A549 treated with dexamethasone at 1 μM for 4 hours (cell line): ENCODE results near the gene LCP1. TPM values are rescaled to one million over a fixed set of nuclear protein-coding genes. Genes with fewer than 3 reads are reported as not detected.

ENCODE experiments used
- total RNA-seq: library from RNA; stranded (reverse); fragments of 200-300 nt; extraction: Qiagen RNA extraction; gene quantifications from 5 replicates; pipeline ENCODE4 v1.2.3, GENCODE V29; 2022

Gene LCP1, protein sequence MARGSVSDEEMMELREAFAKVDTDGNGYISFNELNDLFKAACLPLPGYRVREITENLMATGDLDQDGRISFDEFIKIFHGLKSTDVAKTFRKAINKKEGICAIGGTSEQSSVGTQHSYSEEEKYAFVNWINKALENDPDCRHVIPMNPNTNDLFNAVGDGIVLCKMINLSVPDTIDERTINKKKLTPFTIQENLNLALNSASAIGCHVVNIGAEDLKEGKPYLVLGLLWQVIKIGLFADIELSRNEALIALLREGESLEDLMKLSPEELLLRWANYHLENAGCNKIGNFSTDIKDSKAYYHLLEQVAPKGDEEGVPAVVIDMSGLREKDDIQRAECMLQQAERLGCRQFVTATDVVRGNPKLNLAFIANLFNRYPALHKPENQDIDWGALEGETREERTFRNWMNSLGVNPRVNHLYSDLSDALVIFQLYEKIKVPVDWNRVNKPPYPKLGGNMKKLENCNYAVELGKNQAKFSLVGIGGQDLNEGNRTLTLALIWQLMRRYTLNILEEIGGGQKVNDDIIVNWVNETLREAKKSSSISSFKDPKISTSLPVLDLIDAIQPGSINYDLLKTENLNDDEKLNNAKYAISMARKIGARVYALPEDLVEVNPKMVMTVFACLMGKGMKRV
- total RNA-seq = 0.13 to 0.30 TPM (median 0.15 TPM) in 5 replicates

GRCh38 chr13:46181840-46182490 is at the start of gene LCP1:
Gene LCP1 (minus strand): TSS chr13:46182177. CDS start chr13:46159662, 22,515 bp downstream.

GRCh38 chr13:46211483-46212351 is 29.7 kb upstream of the LCP1 start, which contains the start of gene LRRC63:
Gene LRRC63 (plus strand): TSS chr13:46211928. CDS start chr13:46213035, 1,107 bp downstream.

DNA sequence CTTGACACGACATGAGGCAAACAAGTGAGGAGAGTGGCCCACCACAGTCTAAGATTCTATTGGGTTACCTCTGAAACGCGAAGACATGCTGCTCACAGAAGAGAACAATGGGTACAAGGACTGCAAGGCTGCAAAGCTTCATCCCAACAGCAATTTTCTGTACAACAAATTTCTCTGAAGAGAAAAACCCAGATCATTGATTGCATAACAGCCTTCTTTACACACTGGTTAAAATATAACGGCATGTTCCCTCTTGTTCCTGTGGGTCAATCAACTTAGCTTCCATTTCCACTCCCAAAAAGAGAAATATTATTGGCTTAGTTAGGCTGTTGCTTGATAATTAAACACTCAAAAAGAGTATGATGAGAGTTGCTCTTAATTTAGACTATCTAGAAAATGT is 77.1 kb downstream of the LCP1 start, which contains the start of gene CPB2:
Gene CPB2, minus strand, starts transcription at position 166 of the 400 bp plus-strand sequence. Its CDS starts 24 bp downstream, at position 142.

Other genes with a start within 250 kb of the LCP1 start
- gene ZC3H13, start 129.4 kb downstream of the LCP1 start, total RNA-seq = 13.7 to 21.2 TPM (median 17.9 TPM) in 5 replicates
- gene CPB2, start 77.1 kb downstream of the LCP1 start, total RNA-seq = 0.06 to 0.11 TPM (median 0.08 TPM) in 3 of 5 replicates, not detected in the others
- gene LRRC63, start 29.8 kb upstream of the LCP1 start, total RNA-seq = not detected in 5 replicates
- gene RUBCNL, start 205.1 kb upstream of the LCP1 start, total RNA-seq = 0.15 to 0.24 TPM (median 0.21 TPM) in 5 replicates